ENCODE results near the gene XKR7. TPM values are rescaled to one million over a fixed set of nuclear protein-coding genes. Genes with fewer than 3 reads are reported as not detected.

Gene XKR7
- total RNA-seq, 4 donors from 2014 or later: not detected

DNA sequence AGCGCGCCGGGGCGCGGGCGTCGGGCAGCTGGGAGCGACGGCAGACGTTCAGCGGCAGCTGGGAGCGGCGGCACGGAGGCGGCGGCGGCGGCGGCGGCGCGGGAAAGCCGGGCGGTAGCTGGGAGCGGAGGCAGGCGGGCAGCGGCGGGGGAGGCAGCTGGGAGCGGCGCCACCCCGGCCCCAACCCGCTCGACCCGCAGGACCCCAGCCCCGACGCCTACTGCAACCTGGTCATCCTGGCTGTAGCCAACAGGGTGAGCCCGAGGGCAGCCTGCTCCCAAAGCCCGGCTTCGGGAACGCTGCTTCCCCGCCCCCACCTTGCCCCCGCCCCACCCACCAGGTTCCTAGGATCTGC, 51.2 kb downstream of the XKR7 start:
- TF ChIP-seq, protein P1, sequence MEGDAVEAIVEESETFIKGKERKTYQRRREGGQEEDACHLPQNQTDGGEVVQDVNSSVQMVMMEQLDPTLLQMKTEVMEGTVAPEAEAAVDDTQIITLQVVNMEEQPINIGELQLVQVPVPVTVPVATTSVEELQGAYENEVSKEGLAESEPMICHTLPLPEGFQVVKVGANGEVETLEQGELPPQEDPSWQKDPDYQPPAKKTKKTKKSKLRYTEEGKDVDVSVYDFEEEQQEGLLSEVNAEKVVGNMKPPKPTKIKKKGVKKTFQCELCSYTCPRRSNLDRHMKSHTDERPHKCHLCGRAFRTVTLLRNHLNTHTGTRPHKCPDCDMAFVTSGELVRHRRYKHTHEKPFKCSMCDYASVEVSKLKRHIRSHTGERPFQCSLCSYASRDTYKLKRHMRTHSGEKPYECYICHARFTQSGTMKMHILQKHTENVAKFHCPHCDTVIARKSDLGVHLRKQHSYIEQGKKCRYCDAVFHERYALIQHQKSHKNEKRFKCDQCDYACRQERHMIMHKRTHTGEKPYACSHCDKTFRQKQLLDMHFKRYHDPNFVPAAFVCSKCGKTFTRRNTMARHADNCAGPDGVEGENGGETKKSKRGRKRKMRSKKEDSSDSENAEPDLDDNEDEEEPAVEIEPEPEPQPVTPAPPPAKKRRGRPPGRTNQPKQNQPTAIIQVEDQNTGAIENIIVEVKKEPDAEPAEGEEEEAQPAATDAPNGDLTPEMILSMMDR (IDR thresholded peaks at IDR 0.05; ENCODE audit: low read depth): no peak

DNA sequence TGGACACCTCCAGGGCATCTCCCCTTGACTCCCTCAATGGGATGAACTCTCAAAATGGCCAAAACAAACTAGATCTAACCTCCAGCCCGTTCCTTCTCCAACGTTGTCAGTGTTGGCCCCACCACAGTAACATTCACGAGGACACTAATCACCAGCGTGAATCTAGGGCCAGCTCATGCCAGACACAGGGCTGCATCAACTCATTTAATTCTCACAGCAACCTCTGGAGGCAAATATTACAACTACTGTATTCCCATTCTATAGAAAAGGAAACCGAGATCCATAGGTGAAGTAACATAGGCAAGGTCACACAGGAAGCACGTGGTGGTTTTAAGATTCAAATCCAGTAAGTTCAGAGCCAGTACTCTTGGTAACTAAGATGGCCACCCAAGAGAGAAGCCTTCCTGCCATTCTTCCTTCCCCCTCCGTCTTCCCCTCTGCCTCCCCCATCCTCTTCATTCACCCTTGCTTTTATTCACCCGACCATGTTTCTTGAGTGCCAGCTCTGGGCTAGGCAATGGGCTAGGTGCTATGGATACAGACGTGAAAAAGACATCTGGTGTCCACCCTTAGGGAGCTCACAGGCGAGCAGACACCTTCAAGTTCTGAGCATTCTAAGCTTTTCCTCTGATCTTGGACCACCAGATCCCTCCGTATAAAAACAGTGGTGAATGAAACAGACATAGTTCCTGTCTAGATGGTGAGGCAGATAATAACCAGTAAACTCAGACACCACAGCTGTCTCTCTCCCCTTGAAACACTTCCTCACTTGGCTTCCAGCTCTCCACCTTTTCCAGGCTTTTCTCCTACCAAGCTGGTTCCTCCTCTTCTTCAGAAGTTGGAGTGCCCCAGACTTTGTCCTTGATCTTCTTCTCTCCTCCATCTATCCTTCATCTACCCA, 51.9 kb downstream of the XKR7 start:
- TF ChIP-seq, protein P1 (IDR thresholded peaks at IDR 0.05; ENCODE audit: low read depth): no peak

DNA sequence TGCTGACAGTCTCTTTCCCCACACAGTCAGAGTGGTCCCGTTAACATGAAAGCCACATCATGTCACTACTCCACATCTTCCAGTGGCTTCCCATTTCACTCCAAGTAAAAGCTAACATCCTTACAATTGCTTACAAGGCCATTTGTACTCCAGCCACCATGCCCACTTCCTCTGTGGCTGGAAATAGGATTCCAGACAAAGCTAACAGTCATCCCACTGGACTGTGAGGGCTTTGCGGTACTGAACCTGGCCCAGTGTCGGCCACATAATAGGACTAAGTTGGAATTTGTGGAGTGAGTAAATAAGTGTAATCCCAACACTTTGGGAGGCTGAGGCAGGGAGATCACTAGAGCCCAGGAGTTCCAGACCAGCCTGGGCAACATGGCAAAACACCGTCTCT, 53.1 kb downstream of the XKR7 start:
- TF ChIP-seq, protein P1 (IDR thresholded peaks at IDR 0.05; ENCODE audit: low read depth): no peak

DNA sequence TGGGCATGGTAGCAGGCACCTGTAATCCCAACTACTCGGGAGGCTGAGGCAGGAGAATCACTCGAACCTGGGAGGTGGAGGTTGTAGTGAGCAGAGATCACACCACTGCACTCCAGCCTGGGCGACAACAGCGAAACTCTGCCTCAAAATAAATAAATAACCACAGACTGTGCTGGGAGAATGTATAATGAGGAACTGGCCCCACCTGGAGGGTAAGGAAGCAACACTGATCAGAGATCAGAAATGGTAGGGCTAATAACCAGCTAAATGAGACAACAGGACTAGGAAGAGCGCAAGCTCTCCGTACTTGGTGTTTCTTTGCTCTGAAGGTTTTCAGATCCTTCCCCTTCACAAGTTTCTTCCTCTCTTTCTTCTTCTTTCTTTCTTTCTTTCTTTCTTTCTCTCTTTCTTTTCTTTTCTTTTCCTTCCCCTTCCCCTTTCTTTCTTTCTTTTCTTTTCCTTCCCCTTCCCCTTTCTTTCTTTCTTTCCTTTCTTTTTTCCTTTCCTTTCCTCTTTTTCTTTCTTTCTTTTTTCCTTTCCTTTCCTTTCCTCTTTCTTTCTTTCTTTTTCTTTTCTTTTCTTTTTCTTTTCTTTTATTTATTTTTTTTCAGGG, 56.8 kb downstream of the XKR7 start:
- TF ChIP-seq, protein P1 (IDR thresholded peaks at IDR 0.05; ENCODE audit: low read depth): no peak

DNA sequence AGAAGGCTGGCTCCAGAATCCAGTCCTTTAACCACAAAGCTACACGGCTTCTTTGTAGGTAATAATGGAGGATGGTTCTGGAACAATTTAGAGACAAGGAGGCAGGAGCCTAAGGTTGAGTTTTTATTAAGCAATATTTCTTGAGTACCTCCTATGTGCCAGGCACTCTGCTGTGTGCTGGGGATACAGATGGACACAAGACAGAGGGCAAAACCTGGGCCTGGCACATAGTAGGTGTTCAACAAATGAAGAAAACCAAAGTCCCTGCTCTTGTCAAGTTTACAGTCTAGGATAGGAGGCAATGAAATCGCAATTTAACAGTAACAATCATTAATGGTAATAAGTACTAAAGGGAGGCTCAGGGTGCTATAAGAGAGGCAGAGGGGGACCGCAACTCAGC, 59.7 kb downstream of the XKR7 start:
- TF ChIP-seq, protein P1 (IDR thresholded peaks at IDR 0.05; ENCODE audit: low read depth): no peak

DNA sequence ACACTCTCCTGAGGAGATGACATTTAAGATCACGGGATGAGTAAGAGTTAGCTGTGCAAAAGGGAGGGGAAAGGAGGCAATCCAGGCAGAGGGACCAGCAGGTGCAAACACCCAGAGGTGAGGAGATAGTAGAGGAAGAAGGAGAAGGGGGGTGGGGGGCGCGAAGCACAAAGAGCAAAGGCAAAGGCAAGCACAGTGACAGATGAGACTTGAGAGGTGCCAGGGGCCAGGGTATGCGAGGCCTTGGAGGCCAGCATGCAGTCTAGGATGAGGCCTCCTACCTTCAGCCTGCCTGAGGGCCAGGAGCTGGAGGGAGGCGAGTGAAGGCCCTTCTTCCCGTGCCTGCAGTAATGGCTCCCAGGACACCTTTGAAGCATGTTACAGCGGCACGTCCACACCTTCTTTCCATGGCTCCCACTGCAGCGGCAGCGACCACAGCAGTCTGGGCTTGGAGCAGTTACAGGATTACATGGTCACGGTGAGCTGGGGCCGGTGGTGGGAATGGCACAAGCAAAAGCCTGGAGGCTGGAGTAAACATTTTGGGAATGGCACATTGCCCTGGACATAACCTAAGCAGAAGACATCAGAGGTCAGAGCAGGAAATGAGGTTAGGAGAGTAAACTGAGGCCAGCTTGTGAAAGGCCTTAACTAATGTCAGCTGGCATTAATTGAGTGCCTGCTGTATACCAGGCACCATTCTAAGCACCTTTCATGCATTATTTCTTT, 60.9 kb downstream of the XKR7 start:
- TF ChIP-seq, protein P1 (IDR thresholded peaks at IDR 0.05; ENCODE audit: low read depth): no peak

DNA sequence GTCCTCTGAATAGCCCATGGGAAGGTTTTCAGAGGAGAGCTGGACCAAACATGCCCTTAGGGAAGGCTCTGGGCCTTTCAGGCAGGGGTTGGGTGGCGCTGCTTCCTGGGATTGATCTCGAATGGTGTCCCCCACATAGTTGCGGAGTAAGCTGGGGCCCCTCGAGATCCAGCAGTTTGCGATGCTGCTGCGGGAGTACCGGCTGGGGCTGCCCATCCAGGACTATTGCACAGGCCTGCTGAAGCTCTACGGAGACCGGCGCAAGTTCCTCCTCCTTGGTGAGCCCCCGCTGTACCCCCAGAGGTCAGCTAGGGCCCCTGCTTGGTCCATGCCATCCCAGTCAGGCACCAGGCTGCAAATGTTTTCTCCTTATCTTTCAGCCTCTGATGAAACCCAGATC, 61.6 kb downstream of the XKR7 start:
- TF ChIP-seq, protein P1 (IDR thresholded peaks at IDR 0.05; ENCODE audit: low read depth): no peak
